HFFc6 (cell line): Measurements from ENCODE around the gene CCL3. TPM values are rescaled to one million over a fixed set of nuclear protein-coding genes. Genes with fewer than 3 reads are reported as not detected.
"Not testable (repeated sequence)": the region's sequence is repeated elsewhere in the genome, so short reads cannot be mapped to it uniquely, and the experiment has no call there.

Experiments used
- DNase-seq: peaks from one replicate; pipeline ENCODE4 v3.0.0-alpha.2; 2018
- H3K27ac Mint-ChIP-seq: 2 replicates; pipeline ENCODE4 v1.8.0; 2020; ENCODE audit warnings: mild to moderate bottlenecking, mixed read lengths
- H3K27me3 Mint-ChIP-seq: 2 replicates; pipeline ENCODE4 v1.8.0; 2021; ENCODE audit warnings: mild to moderate bottlenecking, moderate library complexity, mixed read lengths; ENCODE audit not compliant: insufficient read depth
- H3K36me3 Mint-ChIP-seq: 2 replicates; pipeline ENCODE4 v1.8.0; 2021; ENCODE audit warnings: low read depth, mixed read lengths
- H3K4me1 Mint-ChIP-seq: 2 replicates; pipeline ENCODE4 v1.8.0; 2020; ENCODE audit warnings: low read depth, mixed read lengths
- H3K4me3 Mint-ChIP-seq: 2 replicates; pipeline ENCODE4 v1.8.0; 2020; ENCODE audit warnings: mild to moderate bottlenecking, moderate library complexity, mixed read lengths
- H3K9me3 Mint-ChIP-seq: 2 replicates; pipeline ENCODE4 v1.8.0; 2020; ENCODE audit warnings: mild to moderate bottlenecking, mixed read lengths
- CTCF ChIP-seq: fragments of 200-600 bp; sonication (generic); IDR thresholded peaks from 2 replicates; pipeline ENCODE4 v1.5.0; 2021; ENCODE audit warnings: antibody characterized with exemption, mild to moderate bottlenecking
- total RNA-seq, 6 experiments: library from RNA; stranded (reverse); fragmentation: NEBNext Ultra II Directional; extraction: Animal tissue kit (Norgen Biotek cat#: 25700); gene quantifications; 2 replicates in 1 of 6; 3 replicates in 5 of 6; pipeline ENCODE4 v1.2.3, GENCODE V29; 2021

Gene CCL3
- total RNA-seq, 6 experiments from 2014 or later = not detected

GRCh38 chr17:36085765-36086164 is 4.2 kb downstream of the CCL3 start:
- DNase-seq = no peak

GRCh38 chr17:36083691-36084090 is 6.3 kb downstream of the CCL3 start:
- H3K4me3 Mint-ChIP-seq, H3K27ac Mint-ChIP-seq, H3K27me3 Mint-ChIP-seq, H3K4me1 Mint-ChIP-seq, H3K9me3 Mint-ChIP-seq, DNase-seq, H3K36me3 Mint-ChIP-seq: not testable (repeated sequence)

More at GRCh38 chr17:36085765-36086164, 4.2 kb downstream of the CCL3 start:
- no peaks in the 10 kb centered on the region for H3K36me3 Mint-ChIP-seq
- H3K9me3 Mint-ChIP-seq = peaks cover 14% of the 10 kb centered on the region
- TF ChIP-seq CTCF = no peak
- H3K4me3 Mint-ChIP-seq = no peak overlapping the region
- H3K27me3 Mint-ChIP-seq = peaks cover 2% of the 10 kb centered on the region; the same call in 1 of the 2 replicates
- H3K4me1 Mint-ChIP-seq = no peaks in the 10 kb centered on the region
- H3K27ac Mint-ChIP-seq = no peak overlapping the region

GRCh38 chr17:36082482-36083120 is 7.3 kb downstream of the CCL3 start:
- H3K4me3 Mint-ChIP-seq, H3K36me3 Mint-ChIP-seq, H3K4me1 Mint-ChIP-seq, H3K27me3 Mint-ChIP-seq, H3K9me3 Mint-ChIP-seq, DNase-seq, H3K27ac Mint-ChIP-seq: not testable (repeated sequence)

DNA sequence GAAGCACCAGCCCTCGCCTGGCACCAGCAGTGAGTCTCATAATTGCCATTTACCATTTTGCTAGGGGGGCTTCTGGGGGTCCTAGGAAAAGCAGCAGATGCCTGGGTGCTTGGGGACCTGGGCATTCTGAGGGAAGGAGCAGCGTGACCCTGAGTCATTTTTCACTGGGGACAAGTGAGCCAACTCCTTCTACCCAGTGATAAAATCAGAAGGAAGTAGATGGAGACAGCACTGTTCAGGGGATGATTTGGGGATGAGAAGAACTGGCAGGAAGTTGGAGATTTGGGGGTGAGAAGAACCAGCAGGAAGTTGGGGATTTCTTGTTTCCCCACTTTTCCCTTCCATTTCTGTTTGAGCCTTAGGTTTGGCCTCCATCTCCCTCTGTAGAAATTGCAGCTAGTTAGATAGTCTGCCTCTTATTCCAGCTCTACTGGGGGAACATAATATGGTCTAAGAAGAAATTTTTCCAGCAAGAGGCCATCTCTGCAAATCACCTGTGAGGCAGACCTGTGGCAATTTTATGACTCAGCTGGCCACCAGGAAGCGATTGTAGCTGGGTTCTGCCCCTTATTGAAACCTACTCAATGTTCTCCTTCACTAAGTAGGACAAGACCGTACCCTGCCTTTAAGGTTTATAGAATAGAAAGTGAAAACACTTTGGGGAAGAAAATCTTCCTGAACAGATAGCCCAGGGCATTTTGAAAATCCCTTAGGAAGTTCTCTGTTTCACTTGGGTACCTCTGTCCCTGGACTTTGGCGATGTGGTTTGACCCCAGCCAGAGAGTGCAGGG is 8.1 kb downstream of the CCL3 start:
- not testable (repeated sequence) for H3K36me3 Mint-ChIP-seq, H3K27ac Mint-ChIP-seq, H3K27me3 Mint-ChIP-seq, H3K9me3 Mint-ChIP-seq, H3K4me3 Mint-ChIP-seq, H3K4me1 Mint-ChIP-seq, DNase-seq

GRCh38 chr17:36074365-36074764 is 15.6 kb downstream of the CCL3 start:
- no peak for DNase-seq
- Mint-ChIP-seq H3K27ac (no peak overlapping the region), H3K27me3 (no peaks in the 10 kb centered on the region; the same call in 1 of the 2 replicates), H3K9me3 (0 out of 2 replicates have a peak, but pooled peaks cover 8% of the 10 kb centered on the region), H3K36me3 (no peaks in the 10 kb centered on the region), H3K4me1 (no peaks in the 10 kb centered on the region), H3K4me3 (no peak overlapping the region)
- TF ChIP-seq CTCF = no peak

DNA sequence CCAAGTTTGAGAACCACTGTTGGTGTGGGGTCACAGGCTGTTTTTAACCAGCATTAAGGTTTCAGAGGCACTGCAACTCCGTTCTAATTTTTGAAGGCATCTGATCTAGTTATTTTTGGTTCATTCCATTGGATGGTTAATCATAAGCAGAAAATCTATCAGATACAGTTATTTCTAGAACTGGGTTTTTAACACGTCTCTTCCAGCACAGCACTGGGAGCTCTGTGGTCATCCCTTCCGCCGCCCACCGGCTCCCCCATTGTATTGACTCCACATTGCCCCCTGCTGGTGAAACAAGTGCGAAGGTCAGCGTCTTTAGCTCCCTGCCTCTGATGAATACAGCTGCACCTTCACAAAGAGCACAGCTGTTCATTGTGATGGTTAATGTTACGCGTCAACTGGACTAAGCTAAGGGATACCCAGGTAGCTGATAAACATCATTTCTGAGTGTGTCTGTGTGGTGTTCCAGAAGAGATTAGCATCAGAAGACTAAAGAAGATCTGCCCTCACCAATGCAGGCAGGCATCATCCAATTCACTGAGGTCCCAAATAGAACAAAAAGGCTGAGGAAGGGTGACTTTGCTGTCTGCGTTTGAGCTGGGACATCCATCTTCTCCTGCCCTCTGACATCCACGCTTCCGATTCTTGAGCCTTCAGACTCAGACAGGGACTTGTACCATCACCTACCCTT is 17.4 kb downstream of the CCL3 start:
- no peaks in the 10 kb centered on the region for H3K36me3 Mint-ChIP-seq
- H3K4me3 Mint-ChIP-seq = no peak overlapping the region
- H3K27ac Mint-ChIP-seq = no peak overlapping the region
- no peaks in the 10 kb centered on the region; the same call in 1 of the 2 replicates for H3K27me3 Mint-ChIP-seq
- H3K9me3 Mint-ChIP-seq = 0 out of 2 replicates have a peak, but pooled peaks cover 8% of the 10 kb centered on the region
- no peak for DNase-seq
- peak; percentile 73 for TF ChIP-seq CTCF
- no peaks in the 10 kb centered on the region for H3K4me1 Mint-ChIP-seq
